T-helper 1 cell (primary cell): ENCODE measurements around the gene CFAP46.
"Not testable (repeated sequence)": the region's sequence is repeated elsewhere in the genome, so short reads cannot be mapped to it uniquely, and the experiment has no call there.

Experiments
- DNase-seq, 5 donors: peaks; one replicate each; pipeline ENCODE4 v3.0.0-alpha.2; 2012 to 2020

The CFAP46 gene

DNA sequence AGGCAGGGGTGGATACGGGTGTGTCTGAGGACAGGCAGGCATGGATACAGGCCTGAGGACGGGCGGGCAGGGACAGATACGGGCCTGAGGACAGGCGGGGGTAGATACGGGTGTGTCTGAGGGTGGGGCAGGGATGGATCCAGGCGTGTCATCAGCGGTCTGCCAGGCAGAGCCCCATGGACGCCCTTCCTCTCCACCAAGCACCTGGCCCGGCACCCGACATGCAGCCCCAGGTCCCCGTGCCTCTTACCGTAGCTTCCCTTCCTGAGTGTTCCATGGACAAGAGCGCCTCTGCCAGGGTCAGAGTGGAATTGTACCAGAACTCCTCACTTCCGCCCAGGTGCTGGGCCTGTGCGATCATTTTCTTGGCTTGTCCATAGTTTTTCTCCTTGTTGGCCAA lies 81.8 kb downstream of the CFAP46 start:
- no peak for DNase-seq

DNA sequence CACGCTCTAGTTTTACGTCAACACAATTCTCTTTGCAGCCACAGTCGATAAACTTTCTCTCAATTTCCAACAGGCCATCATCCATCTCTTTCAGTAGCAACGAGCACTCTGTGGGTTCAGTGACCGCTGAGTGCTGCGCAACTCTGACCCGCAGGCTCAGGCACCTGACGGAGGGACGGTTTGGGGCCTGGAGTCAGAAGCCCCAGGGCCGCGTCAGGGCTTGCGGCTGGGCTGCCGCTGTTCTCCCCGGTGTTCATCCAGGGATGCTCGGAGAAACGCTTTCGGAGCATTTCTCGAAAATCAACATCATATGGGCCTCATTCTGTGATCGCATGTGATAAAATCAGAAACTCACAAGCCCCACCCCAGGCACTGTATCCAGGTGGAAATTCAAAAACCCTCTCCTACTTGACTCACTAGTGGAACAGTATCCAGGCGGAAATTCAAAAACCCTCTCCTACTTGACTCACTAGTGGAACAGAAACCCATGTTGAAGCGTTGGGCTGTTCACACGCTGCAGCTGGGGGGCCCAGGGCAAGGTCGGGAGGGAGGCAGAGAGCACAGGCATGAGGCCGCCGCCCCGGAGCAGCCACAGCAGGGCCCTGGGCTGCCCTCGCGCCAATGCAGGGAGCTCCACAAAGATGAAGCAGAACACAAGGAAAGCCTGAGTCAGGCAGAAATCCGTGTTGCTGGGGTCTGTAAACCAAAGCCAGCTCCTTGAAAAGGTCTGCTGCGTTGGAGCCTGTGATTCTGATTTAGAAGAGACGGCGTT lies 83.1 kb downstream of the CFAP46 start:
- no peak for DNase-seq

- no peak for DNase-seq
Observed at GRCh38 chr10:132858121-132859081, 84.0 kb downstream of the CFAP46 start.

DNA sequence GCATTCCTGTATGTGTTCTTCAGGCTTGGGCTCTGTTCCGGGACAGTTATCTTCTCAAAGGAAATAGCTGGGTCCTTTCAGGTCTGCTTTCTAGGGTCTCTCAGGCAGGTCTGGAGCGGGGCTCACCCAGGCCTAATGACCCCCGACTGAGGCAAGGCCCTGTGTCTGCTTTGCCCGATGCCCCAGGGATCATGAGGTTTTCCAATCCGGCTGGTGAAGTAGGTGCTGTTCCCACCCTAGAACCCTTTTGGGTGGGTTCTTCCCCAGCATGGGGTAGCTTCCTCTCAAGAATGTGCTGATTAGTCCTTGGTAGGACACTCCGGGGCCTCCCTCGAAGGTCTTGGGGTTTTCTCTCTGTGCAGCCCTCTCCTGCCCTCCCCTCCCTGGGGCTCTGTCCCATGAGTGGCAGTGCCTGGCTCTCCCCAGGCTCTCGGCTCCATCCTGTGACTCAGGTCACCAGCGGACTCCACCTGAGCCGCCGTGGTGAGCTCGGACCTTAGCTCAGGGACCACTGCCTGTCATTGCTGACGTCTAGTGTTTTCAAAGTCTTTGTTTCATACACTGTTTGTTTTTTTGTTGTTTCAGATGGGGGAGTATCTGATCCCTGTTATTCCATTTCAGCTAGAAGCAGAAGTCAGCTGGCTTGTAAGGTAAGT lies 85.4 kb downstream of the CFAP46 start:
- no peak for DNase-seq

- no peak for DNase-seq
Observed at GRCh38 chr10:132855889-132856288, 86.5 kb downstream of the CFAP46 start.

- DNase-seq: no peak
Observed at GRCh38 chr10:132851451-132851850, 90.9 kb downstream of the CFAP46 start.

DNA sequence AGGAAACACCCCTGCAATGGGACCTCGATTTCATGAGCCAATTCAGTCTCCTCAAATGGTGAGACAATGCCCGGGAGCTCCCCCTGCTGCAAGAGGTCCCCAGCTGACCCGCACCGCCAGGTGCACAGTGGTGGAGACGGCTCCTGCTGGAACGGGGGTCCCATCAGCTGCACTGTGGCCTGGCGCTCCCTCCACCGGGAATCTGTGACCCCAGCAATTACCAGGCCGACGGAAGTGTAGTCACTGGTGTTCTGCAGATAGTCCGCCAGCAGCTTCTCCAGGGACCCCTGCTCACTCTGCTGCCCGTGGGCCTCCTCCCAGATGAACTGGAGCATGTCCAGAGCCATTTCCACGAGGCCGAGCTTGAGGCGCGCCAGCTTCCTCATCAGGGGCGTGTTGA lies 91.5 kb downstream of the CFAP46 start:
- no peak for DNase-seq

- no peak for DNase-seq
Observed at GRCh38 chr10:132850246-132850645, 92.1 kb downstream of the CFAP46 start.

DNA sequence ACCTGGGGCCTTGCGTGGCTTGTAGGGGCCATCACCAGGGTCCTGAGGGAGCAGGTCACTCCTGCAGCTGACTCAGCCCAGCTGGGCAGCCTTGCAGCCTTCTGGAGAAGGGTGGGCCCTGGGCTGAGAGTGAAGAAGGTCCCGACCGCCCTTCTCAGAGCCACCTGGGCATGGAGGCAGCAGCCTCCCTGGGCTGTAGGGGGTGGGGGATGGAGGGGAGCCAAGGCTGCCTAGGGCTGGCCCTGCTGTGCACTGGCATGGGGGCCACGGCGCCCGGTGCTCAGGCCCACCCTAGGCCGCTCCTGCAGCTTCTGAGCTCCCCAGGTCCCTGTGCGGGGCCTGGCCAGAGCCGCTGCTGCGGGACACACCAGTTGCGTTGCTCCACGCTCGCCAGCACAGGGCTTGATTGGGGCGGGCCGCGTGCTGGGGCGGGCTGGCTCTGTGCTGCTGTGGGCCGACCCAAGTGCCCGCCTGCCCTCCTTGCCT lies 92.8 kb downstream of the CFAP46 start:
- DNase-seq: no peak

- no peak for DNase-seq
Observed at GRCh38 chr10:132848951-132849545, 93.3 kb downstream of the CFAP46 start.

- DNase-seq: no peak
Observed at GRCh38 chr10:132848291-132848701, 94.1 kb downstream of the CFAP46 start.

DNA sequence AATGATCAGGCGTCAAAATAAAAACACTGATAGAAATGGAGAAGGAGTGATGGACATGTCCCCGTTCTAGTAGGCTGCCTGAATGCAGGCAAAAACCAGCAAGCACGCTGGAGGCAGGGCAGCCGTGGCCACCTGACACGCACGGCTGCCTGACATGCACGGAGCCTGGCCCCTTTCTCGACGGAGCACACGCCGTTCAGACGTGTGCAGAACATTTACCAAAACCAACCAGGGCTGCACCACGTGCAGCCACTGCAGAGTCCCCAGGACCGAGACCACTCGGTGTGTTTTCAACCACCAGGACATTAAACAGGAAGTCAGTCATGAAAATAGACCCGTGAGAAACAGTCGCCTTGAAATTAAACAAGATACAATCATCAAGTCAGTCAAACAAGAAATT lies 94.5 kb downstream of the CFAP46 start:
- DNase-seq: no peak

GRCh38 chr10:132847416-132847777 lies 95.0 kb downstream of the CFAP46 start:
- no peak for DNase-seq

DNA sequence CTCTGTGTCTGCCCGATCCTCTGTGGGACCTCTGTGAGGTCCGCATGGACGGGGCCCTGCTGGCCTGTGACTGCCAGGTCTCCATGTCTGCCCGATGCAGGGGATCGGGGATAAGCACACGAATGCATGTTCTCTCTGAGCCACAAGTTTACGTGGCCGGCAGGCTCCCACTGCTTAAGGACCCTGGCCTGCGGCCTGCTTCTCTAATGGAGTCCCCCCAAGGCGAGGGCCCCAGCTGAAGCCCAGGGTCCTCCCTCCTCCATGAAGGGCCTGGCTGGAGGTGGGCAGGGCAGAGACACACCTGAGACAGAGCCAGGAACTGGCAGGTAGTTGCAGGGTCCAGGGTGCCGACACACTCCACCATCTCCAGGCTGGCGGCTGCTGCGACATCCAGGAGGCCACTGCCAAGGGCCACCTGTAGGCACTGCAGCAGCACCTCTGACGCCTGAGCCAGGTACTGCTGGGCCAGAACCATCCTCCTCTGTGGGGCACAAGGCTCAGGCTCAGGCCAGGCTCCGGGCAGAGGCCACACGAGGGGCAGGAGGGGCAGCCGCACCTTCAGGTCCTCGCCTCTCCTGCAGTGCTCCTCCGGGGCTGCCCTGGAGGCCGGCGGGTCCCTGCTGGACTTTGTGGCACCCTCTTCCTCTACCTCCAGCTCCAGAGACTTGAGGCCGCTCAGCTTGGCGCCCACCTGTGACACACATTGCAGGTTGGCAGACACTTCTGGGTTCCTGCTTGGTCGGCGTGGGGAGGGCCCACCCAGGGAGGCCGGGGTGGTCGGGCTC lies 95.5 kb downstream of the CFAP46 start:
- DNase-seq: no peak

GRCh38 chr10:132845780-132846595 lies 96.4 kb downstream of the CFAP46 start:
- DNase-seq: no peak

- DNase-seq: no peak
Observed at GRCh38 chr10:132845041-132845551, 97.3 kb downstream of the CFAP46 start.

GRCh38 chr10:132844069-132844809 lies 98.1 kb downstream of the CFAP46 start:
- DNase-seq: no peak

DNA sequence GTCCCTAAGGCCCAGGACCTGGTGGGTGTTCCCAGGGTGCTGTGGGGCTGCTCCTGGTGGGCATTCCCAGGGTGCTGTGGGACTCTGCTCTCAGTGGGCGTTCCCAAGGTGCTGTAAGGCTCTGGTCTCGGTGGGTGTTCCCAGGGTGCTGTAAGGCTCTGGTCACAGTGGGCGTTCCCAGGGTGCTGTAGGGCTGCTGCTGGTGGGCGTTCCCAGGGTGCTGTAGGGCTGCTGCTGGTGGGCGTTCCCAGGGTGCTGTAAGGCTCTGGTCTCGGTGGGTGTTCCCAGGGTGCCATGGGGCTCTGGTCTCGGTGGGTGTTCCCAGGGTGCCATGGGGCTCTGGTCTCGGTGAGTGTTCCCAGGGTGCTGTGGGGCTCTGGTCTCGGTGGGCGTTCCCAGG lies 99.1 kb downstream of the CFAP46 start:
- DNase-seq: not testable (repeated sequence)

DNA sequence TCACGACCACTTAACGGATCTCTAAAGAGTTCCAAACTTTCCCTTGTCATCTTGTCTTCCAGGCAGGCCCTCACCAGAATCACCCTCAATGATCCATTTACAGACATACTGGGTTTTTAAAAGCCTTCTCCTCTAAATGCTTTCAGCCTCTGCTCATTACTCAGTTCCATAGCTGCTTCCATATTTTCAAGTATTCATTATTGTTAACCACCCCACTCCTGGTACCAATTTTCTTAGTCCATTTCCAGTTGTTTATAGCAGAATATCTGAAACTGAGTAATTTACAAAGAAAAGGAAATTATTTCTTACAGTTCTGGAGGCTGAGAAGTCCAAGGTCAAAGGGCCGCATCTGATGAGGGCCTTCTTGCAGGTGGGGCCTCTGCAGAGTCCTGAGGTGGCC lies 100.0 kb downstream of the CFAP46 start:
- no peak for DNase-seq

GRCh38 chr10:132841615-132841975 lies 100.8 kb downstream of the CFAP46 start:
- no peak for DNase-seq
